Karpas-422 (cell line): ENCODE data around the gene CACUL1. TPM values are rescaled to one million over a fixed set of nuclear protein-coding genes. Genes with fewer than 3 reads are reported as not detected.

Experiments used
- DNase-seq: peaks from one replicate; pipeline ENCODE4 v3.0.0-alpha.2; 2015
- H2AFZ ChIP-seq: fragments of 200-600 bp; sonication (generic); 2 replicates; pipeline ENCODE4 v1.6.1; 2014; ENCODE audit warnings: antibody characterized with exemption, low read length, mixed read lengths
- H3K27ac ChIP-seq: fragments of 200-600 bp; sonication (generic); 2 replicates; pipeline ENCODE4 v1.5.1; 2014; ENCODE audit warnings: mild to moderate bottlenecking, low read length, moderate library complexity
- H3K27me3 ChIP-seq: fragments of 200-600 bp; sonication (generic); 2 replicates; pipeline ENCODE4 v1.6.1; 2014; ENCODE audit warnings: low read length, mixed read lengths
- H3K36me3 ChIP-seq: fragments of 200-600 bp; sonication (generic); 2 replicates; pipeline ENCODE4 v1.6.1; 2014; ENCODE audit warnings: low read length, mixed read lengths; ENCODE audit not compliant: insufficient read depth
- H3K4me1 ChIP-seq: fragments of 200-600 bp; sonication (generic); 2 replicates; pipeline ENCODE4 v1.6.1; 2014; ENCODE audit warnings: mild to moderate bottlenecking, low read length, mixed read lengths
- H3K4me2 ChIP-seq: fragments of 200-600 bp; sonication (generic); 2 replicates; pipeline ENCODE4 v1.6.1; 2014; ENCODE audit warnings: low read length, low read depth, mild to moderate bottlenecking; ENCODE audit not compliant: poor library complexity, severe bottlenecking
- H3K4me3 ChIP-seq: fragments of 200-600 bp; sonication (generic); 2 replicates; pipeline ENCODE4 v1.5.1; 2014; ENCODE audit warnings: mild to moderate bottlenecking, antibody characterized with exemption, low read length, mixed read lengths
- H3K79me2 ChIP-seq: fragments of 200-600 bp; sonication (generic); 2 replicates; pipeline ENCODE4 v1.6.1; 2014; ENCODE audit warnings: mild to moderate bottlenecking, low read length, mixed read lengths
- H3K9ac ChIP-seq: fragments of 200-600 bp; sonication (generic); 2 replicates; pipeline ENCODE4 v1.6.0; 2014; ENCODE audit warnings: low read length
- H3K9me2 ChIP-seq: fragments of 200-600 bp; sonication (generic), shearing (Covaris generic); replicated peaks from 2 replicates; pipeline ENCODE4 v1.6.0; 2014; ENCODE audit warnings: mild to moderate bottlenecking, low read length, moderate library complexity; ENCODE audit not compliant: insufficient read depth
- H3K9me3 ChIP-seq: fragments of 300-700, 200-600 bp; sonication (generic); 2 replicates; pipeline ENCODE4 v1.6.1; 2014; ENCODE audit warnings: low read length, mixed read lengths
- H4K20me1 ChIP-seq: fragments of 200-600 bp; sonication (generic); 2 replicates; pipeline ENCODE4 v1.6.1; 2014; ENCODE audit warnings: mild to moderate bottlenecking, antibody characterized with exemption, low read length, low read depth; ENCODE audit not compliant: insufficient read depth
- total RNA-seq: library from RNA; depleted of rRNA; stranded (reverse); fragments of >200 nt; shearing (Covaris generic); gene quantifications from 2 replicates; pipeline ENCODE4 v1.2.3, GENCODE V29; 2014; ENCODE audit warnings: low replicate concordance

The CACUL1 gene
- total RNA-seq, 1 experiment from 2014 or later = 50.3 TPM

GRCh38 chr10:118776033-118776432 lies 21.3 kb upstream of the CACUL1 start:
- Histone ChIP-seq H3K27me3 (no peaks in the 10 kb centered on the region), H3K27ac (no peak overlapping the region), H3K4me2 (no peak overlapping the region), H3K9ac (no peak overlapping the region), H2AFZ (no peak overlapping the region), H3K4me1 (no peaks in the 10 kb centered on the region), H4K20me1 (no peaks in the 10 kb centered on the region), H3K79me2 (no peaks in the 10 kb centered on the region), H3K9me3 (no peaks in the 10 kb centered on the region), H3K4me3 (no peak overlapping the region), H3K9me2 (no peaks in the 10 kb centered on the region), H3K36me3 (no peaks in the 10 kb centered on the region)
- no peak for DNase-seq

- Histone ChIP-seq H3K27ac (no peak overlapping the region), H3K4me1 (no peaks in the 10 kb centered on the region), H3K9me2 (no peaks in the 10 kb centered on the region), H3K4me3 (no peak overlapping the region), H2AFZ (no peak overlapping the region), H3K9me3 (no peaks in the 10 kb centered on the region), H4K20me1 (no peaks in the 10 kb centered on the region), H3K27me3 (no peaks in the 10 kb centered on the region), H3K4me2 (no peak overlapping the region), H3K9ac (no peak overlapping the region), H3K36me3 (no peaks in the 10 kb centered on the region), H3K79me2 (no peaks in the 10 kb centered on the region)
- no peak for DNase-seq
Measured at GRCh38 chr10:118775478-118775877, 20.7 kb upstream of the CACUL1 start.

GRCh38 chr10:118773041-118773440 lies 18.3 kb upstream of the CACUL1 start:
- H3K4me2 ChIP-seq = no peak overlapping the region
- H3K4me3 ChIP-seq = no peak overlapping the region
- no peaks in the 10 kb centered on the region for H3K4me1 ChIP-seq
- no peaks in the 10 kb centered on the region for H3K9me2 ChIP-seq
- no peaks in the 10 kb centered on the region for H3K79me2 ChIP-seq
- H4K20me1 ChIP-seq = no peaks in the 10 kb centered on the region
- no peak overlapping the region for H3K9ac ChIP-seq
- no peak overlapping the region for H3K27ac ChIP-seq
- no peaks in the 10 kb centered on the region for H3K27me3 ChIP-seq
- no peaks in the 10 kb centered on the region for H3K36me3 ChIP-seq
- no peaks in the 10 kb centered on the region for H3K9me3 ChIP-seq
- no peak overlapping the region for H2AFZ ChIP-seq
- no peak for DNase-seq

GRCh38 chr10:118771976-118772375 lies 17.2 kb upstream of the CACUL1 start:
- Histone ChIP-seq H3K4me2 (no peak overlapping the region), H4K20me1 (no peaks in the 10 kb centered on the region), H3K9me3 (no peaks in the 10 kb centered on the region), H3K27ac (no peak overlapping the region), H3K27me3 (no peaks in the 10 kb centered on the region), H3K36me3 (no peaks in the 10 kb centered on the region), H3K79me2 (no peaks in the 10 kb centered on the region), H3K9ac (no peak overlapping the region), H3K9me2 (no peaks in the 10 kb centered on the region), H3K4me1 (no peaks in the 10 kb centered on the region), H2AFZ (no peak overlapping the region), H3K4me3 (no peak overlapping the region)
- no peak for DNase-seq

- Histone ChIP-seq H3K4me3 (no peak overlapping the region), H3K27ac (no peak overlapping the region), H3K4me2 (no peak overlapping the region), H3K36me3 (no peaks in the 10 kb centered on the region), H3K27me3 (no peaks in the 10 kb centered on the region), H3K79me2 (no peaks in the 10 kb centered on the region), H3K4me1 (no peaks in the 10 kb centered on the region), H4K20me1 (no peaks in the 10 kb centered on the region), H3K9me2 (no peaks in the 10 kb centered on the region), H3K9ac (no peak overlapping the region), H2AFZ (no peak overlapping the region), H3K9me3 (no peaks in the 10 kb centered on the region)
- no peak for DNase-seq
Measured at GRCh38 chr10:118769898-118770600, 15.3 kb upstream of the CACUL1 start.

GRCh38 chr10:118768041-118768919 lies 13.5 kb upstream of the CACUL1 start:
- Histone ChIP-seq H3K4me3 (no peak overlapping the region), H4K20me1 (no peaks in the 10 kb centered on the region), H3K9ac (no peak overlapping the region), H3K4me1 (no peaks in the 10 kb centered on the region), H3K4me2 (no peak overlapping the region), H2AFZ (no peak overlapping the region), H3K36me3 (no peaks in the 10 kb centered on the region), H3K27ac (no peak overlapping the region), H3K9me3 (no peaks in the 10 kb centered on the region), H3K27me3 (no peaks in the 10 kb centered on the region), H3K79me2 (no peaks in the 10 kb centered on the region), H3K9me2 (no peaks in the 10 kb centered on the region)
- no peak for DNase-seq

GRCh38 chr10:118767297-118768040 lies 12.7 kb upstream of the CACUL1 start:
- no peaks in the 10 kb centered on the region for H4K20me1 ChIP-seq
- H3K27ac ChIP-seq = no peak overlapping the region
- no peaks in the 10 kb centered on the region for H3K9me3 ChIP-seq
- H2AFZ ChIP-seq = no peak overlapping the region
- no peak overlapping the region for H3K4me2 ChIP-seq
- no peak overlapping the region for H3K4me3 ChIP-seq
- H3K79me2 ChIP-seq = no peaks in the 10 kb centered on the region
- H3K9ac ChIP-seq = no peak overlapping the region
- no peaks in the 10 kb centered on the region for H3K36me3 ChIP-seq
- H3K9me2 ChIP-seq = no peaks in the 10 kb centered on the region
- DNase-seq = no peak
- no peaks in the 10 kb centered on the region for H3K27me3 ChIP-seq
- H3K4me1 ChIP-seq = no peaks in the 10 kb centered on the region

- Histone ChIP-seq H3K4me3 (no peak overlapping the region), H3K4me2 (no peak overlapping the region), H3K79me2 (no peaks in the 10 kb centered on the region), H3K27me3 (no peaks in the 10 kb centered on the region), H3K9ac (no peak overlapping the region), H3K4me1 (no peaks in the 10 kb centered on the region), H2AFZ (no peak overlapping the region), H3K27ac (no peak overlapping the region), H3K9me3 (no peaks in the 10 kb centered on the region), H4K20me1 (no peaks in the 10 kb centered on the region), H3K9me2 (no peaks in the 10 kb centered on the region), H3K36me3 (no peaks in the 10 kb centered on the region)
- DNase-seq = no peak
Measured at GRCh38 chr10:118764195-118764594, 9.4 kb upstream of the CACUL1 start.
